H1 (cell line): ENCODE data around the gene PTPRD. TPM values are rescaled to one million over a fixed set of nuclear protein-coding genes. Genes with fewer than 3 reads are reported as not detected.
A peak's percentile ranks its signal among the peaks of the same experiment; 100 is the strongest.

Experiments used
- CTCF ChIA-PET: fragments of 300-600 bp; sonication (Branson Sonifier 250); formaldehyde crosslinking; loops from one replicate; lab custom pipeline; 2021; ENCODE audit not compliant: partially characterized antibody; lab: Charles Lee
- POLR2A ChIA-PET: fragments of 300-600 bp; sonication (Branson Sonifier 250); formaldehyde crosslinking; loops from one replicate; lab custom pipeline; 2021; ENCODE audit warnings: inconsistent platforms; ENCODE audit not compliant: partially characterized antibody; lab: Charles Lee
- DNase-seq, 2 experiments: peaks; one replicate each; pipeline versions ENCODE4 v3.0.0 to v3.0.0-alpha.2; 2010 to 2022; ENCODE audit warnings: low spot score in 2 of 2, low read depth in 1 of 2, mixed read lengths in 1 of 2
- FAIRE-seq: peaks from 2 replicates; lab custom pipeline; 2011; peaks lifted over from hg19 to GRCh38; lab: Jason Lieb, UNC
- H2AFZ ChIP-seq: 2 replicates; pipeline ENCODE4 v1.8.1; 2012; ENCODE audit warnings: low read length, inconsistent platforms
- H2AK5ac ChIP-seq: 2 replicates; pipeline ENCODE4 v1.6.1; 2013; ENCODE audit warnings: low read depth, low read length
- H2BK120ac ChIP-seq: replicated peaks from 2 replicates; pipeline ENCODE3; 2013; ENCODE audit warnings: low read depth, low read length, inconsistent platforms
- H2BK12ac ChIP-seq: 2 replicates; pipeline ENCODE4 v1.6.1; 2013; ENCODE audit warnings: low read depth, low read length
- H2BK15ac ChIP-seq: 2 replicates; pipeline ENCODE4 v1.6.1; 2013; ENCODE audit warnings: low read length
- H2BK20ac ChIP-seq: 2 replicates; pipeline ENCODE4 v1.6.1; 2013; ENCODE audit warnings: low read length
- H2BK5ac ChIP-seq: 2 replicates; pipeline ENCODE4 v1.6.1; 2013; ENCODE audit warnings: low read depth, low read length
- H3K14ac ChIP-seq: 2 replicates; pipeline ENCODE4 v1.6.1; 2013; ENCODE audit warnings: inconsistent platforms; ENCODE audit not compliant: insufficient read length
- H3K18ac ChIP-seq: 2 replicates; pipeline ENCODE4 v1.6.1; 2013; ENCODE audit warnings: low read length; ENCODE audit errors: extremely low read depth
- H3K23ac ChIP-seq: 2 replicates; pipeline ENCODE4 v1.6.1; 2013; ENCODE audit warnings: inconsistent platforms; ENCODE audit not compliant: insufficient read length
- H3K23me2 ChIP-seq: 2 replicates; pipeline ENCODE4 v1.6.1; 2013; ENCODE audit warnings: low read depth, low read length
- H3K27ac ChIP-seq: 2 replicates; pipeline ENCODE4 v1.6.1; 2011; ENCODE audit warnings: low read depth, low read length, inconsistent platforms
- H3K27me3 ChIP-seq, 4 experiments: replicated peaks in 1 of 4; 1 replicate in 1 of 4; 2 replicates in 3 of 4; pipeline versions ENCODE4 v1.6.1 to v1.8.1; 2011 to 2013; ENCODE audit warnings: low read length in 3 of 4, mild to moderate bottlenecking in 3 of 4, inconsistent platforms in 2 of 4, mixed read lengths in 2 of 4, moderate library complexity in 1 of 4; ENCODE audit not compliant: control insufficient read depth in 3 of 4, insufficient read depth in 3 of 4; ENCODE audit errors: extremely low read depth in 1 of 4
- H3K36me3 ChIP-seq, 4 experiments: 2 replicates each; pipeline versions ENCODE4 v1.6.1 to v1.8.1; 2011 to 2013; ENCODE audit warnings: mild to moderate bottlenecking in 4 of 4, low read length in 3 of 4, moderate library complexity in 2 of 4, control low read depth in 1 of 4, inconsistent platforms in 1 of 4; ENCODE audit not compliant: insufficient read depth in 4 of 4, control insufficient read depth in 2 of 4
- H3K4ac ChIP-seq: replicated peaks from 2 replicates; pipeline ENCODE3; 2013; ENCODE audit warnings: low read length, low read depth, mixed read lengths, inconsistent platforms; ENCODE audit not compliant: insufficient read length
- H3K4me1 ChIP-seq, 4 experiments: replicated peaks in 1 of 4; 1 replicate in 1 of 4; 2 replicates in 3 of 4; pipeline versions ENCODE4 v1.6.1 to v1.8.1; 2011 to 2013; ENCODE audit warnings: low read length in 3 of 4, inconsistent platforms in 2 of 4, mixed read lengths in 1 of 4; ENCODE audit not compliant: insufficient read depth in 4 of 4, control insufficient read depth in 3 of 4
- H3K4me2 ChIP-seq, 2 experiments: 2 replicates each; pipeline versions ENCODE4 v1.6.1 to v1.8.1; 2011 to 2013; ENCODE audit warnings: low read depth in 2 of 2, low read length in 2 of 2, control low read depth in 1 of 2, inconsistent platforms in 1 of 2, mild to moderate bottlenecking in 1 of 2; ENCODE audit not compliant: insufficient read depth in 1 of 2
- H3K4me3 ChIP-seq, 4 experiments: fragments of 200-600, 300-600 bp in 1 of 4; sonication (generic), shearing (Covaris generic), sonication (Bioruptor Twin) in 1 of 4; 2 replicates each; pipeline versions ENCODE4 v1.5.1 to v1.8.1; 2011 to 2016; ENCODE audit warnings: low read length in 4 of 4, low read depth in 3 of 4, control low read depth in 2 of 4, inconsistent platforms in 2 of 4, mild to moderate bottlenecking in 2 of 4, mixed read lengths in 1 of 4, moderate library complexity in 1 of 4; ENCODE audit not compliant: insufficient read depth in 2 of 4; ENCODE audit errors: extremely low read depth in 1 of 4
- H3K56ac ChIP-seq: replicated peaks from 2 replicates; pipeline ENCODE3; 2013; ENCODE audit warnings: low read depth, mild to moderate bottlenecking, mixed read lengths, low read length, inconsistent platforms; ENCODE audit not compliant: insufficient read length
- H3K79me1 ChIP-seq: 2 replicates; pipeline ENCODE4 v1.6.1; 2013; ENCODE audit warnings: low read depth, low read length, control low read depth
- H3K79me2 ChIP-seq, 2 experiments: 2 replicates each; pipeline versions ENCODE4 v1.6.1 to v1.8.1; 2012 to 2013; ENCODE audit warnings: low read length in 2 of 2, mild to moderate bottlenecking in 2 of 2, inconsistent platforms in 1 of 2; ENCODE audit not compliant: insufficient read depth in 2 of 2, control insufficient read depth in 1 of 2
- H3K9ac ChIP-seq, 4 experiments: replicated peaks in 1 of 4; 1 replicate in 1 of 4; 2 replicates in 3 of 4; pipeline versions ENCODE4 v1.6.1 to v1.8.1; 2011 to 2013; ENCODE audit warnings: low read depth in 3 of 4, low read length in 3 of 4, control low read depth in 2 of 4, mild to moderate bottlenecking in 2 of 4, moderate library complexity in 2 of 4, inconsistent platforms in 1 of 4; ENCODE audit errors: extremely low read depth in 1 of 4
- H3K9me3 ChIP-seq, 2 experiments: 2 replicates each; pipeline versions ENCODE4 v1.6.1 to v1.8.1; 2012 to 2013; ENCODE audit warnings: mild to moderate bottlenecking in 2 of 2, moderate library complexity in 2 of 2, control low read depth in 1 of 2, inconsistent platforms in 1 of 2, low read depth in 1 of 2, low read length in 1 of 2, mixed read lengths in 1 of 2; ENCODE audit not compliant: insufficient read depth in 2 of 2
- H4K20me1 ChIP-seq, 2 experiments: replicated peaks in 1 of 2; 2 replicates each; pipeline versions ENCODE3 to v1.8.1; 2011 to 2013; ENCODE audit warnings: inconsistent platforms in 2 of 2, low read length in 2 of 2, mild to moderate bottlenecking in 1 of 2; ENCODE audit not compliant: insufficient read depth in 2 of 2, control insufficient read depth in 1 of 2
- H4K5ac ChIP-seq: 2 replicates; pipeline ENCODE4 v1.6.1; 2013; ENCODE audit warnings: low read length, low read depth, mixed read lengths, inconsistent platforms; ENCODE audit not compliant: insufficient read length
- H4K8ac ChIP-seq: 2 replicates; pipeline ENCODE4 v1.8.0; 2013; ENCODE audit warnings: mild to moderate bottlenecking, moderate library complexity, low read length, inconsistent platforms; ENCODE audit not compliant: insufficient read depth; ENCODE audit errors: extremely low read depth
- H4K91ac ChIP-seq: replicated peaks from 2 replicates; pipeline ENCODE3; 2013; ENCODE audit warnings: low read length, mixed read lengths, inconsistent platforms; ENCODE audit not compliant: insufficient read length
- ASH2L ChIP-seq: fragments of 200-600, 300-600 bp; sonication (generic); IDR thresholded peaks from one replicate; pipeline ENCODE4 v1.7.1; 2017; ENCODE audit warnings: low read length
- CHD2 ChIP-seq: IDR thresholded peaks from 2 replicates; pipeline ENCODE4 v1.6.1; 2012; ENCODE audit warnings: low read length, improper control_type of control experiment
- GABPA ChIP-seq: IDR thresholded peaks from 2 replicates; pipeline ENCODE4 v1.6.1; 2011; ENCODE audit warnings: mild to moderate bottlenecking, low read length, moderate library complexity, borderline replicate concordance; ENCODE audit not compliant: insufficient read depth
- GTF2F1 ChIP-seq: IDR thresholded peaks from 2 replicates; pipeline ENCODE4 v1.6.1; 2012; ENCODE audit warnings: low read depth, low read length, improper control_type of control experiment, borderline replicate concordance
- RAD21 ChIP-seq, 2 experiments: IDR thresholded peaks in 1 of 2; conservative IDR thresholded peaks in 1 of 2; 2 replicates each; pipeline ENCODE4 v1.6.1; 2011; ENCODE audit warnings: low read depth in 2 of 2, low read length in 2 of 2, improper control_type of control experiment in 1 of 2, inconsistent platforms in 1 of 2, mild to moderate bottlenecking in 1 of 2, moderate library complexity in 1 of 2
- TEAD4 ChIP-seq: IDR thresholded peaks from 2 replicates; pipeline ENCODE4 v1.6.1; 2012; ENCODE audit warnings: low read depth, low read length, inconsistent platforms, mixed read lengths
- WGBS, 2 experiments: shearing (Covaris generic) in 1 of 2; methylation state at CpG; one replicate each; pipeline versions ENCODE4 v1.1.6 to v1.1.7; 2013 to 2015; ENCODE audit warnings: low lambda C conversion rate in 2 of 2, mixed read lengths in 2 of 2, inconsistent platforms in 1 of 2, low coverage in 1 of 2, missing lambda C conversion rate in 1 of 2; ENCODE audit not compliant: insufficient replicate concordance in 2 of 2, insufficient coverage in 1 of 2, insufficient read length in 1 of 2; ENCODE audit errors: extremely low coverage in 1 of 2, missing lambda C conversion rate in 1 of 2; 5-methylcytosine and 5-hydroxymethylcytosine counted together
- polyA plus RNA-seq, 7 experiments: library from polyadenylated mRNA; depleted of rRNA in 3 of 7; stranded (reverse) in 5 of 7; unstranded in 2 of 7; fragments of >200 nt in 5 of 7; fragments of 200-250 nt in 2 of 7; gene quantifications; 1 replicate in 5 of 7; 2 replicates in 1 of 7; 4 replicates in 1 of 7; pipeline versions ENCODE4 v1.2.1 to v1.2.3, GENCODE V29; 2011 to 2013; ENCODE audit warnings: missing spikeins in 2 of 7, mixed read lengths in 2 of 7
- total RNA-seq: library from RNA; stranded (reverse); fragmentation: NEBNext Ultra II Directional; extraction: Animal tissue kit (Norgen Biotek cat#: 25700); gene quantifications from 2 replicates; pipeline ENCODE4 v1.2.1, GENCODE V29; 2021

PTPRD gene
- total and polyA plus RNA-seq, 2 of the 8 experiments (the other 6 are each of a cell fraction or from before 2014, with no cell fraction given): 17.2 to 77.0 TPM

DNA sequence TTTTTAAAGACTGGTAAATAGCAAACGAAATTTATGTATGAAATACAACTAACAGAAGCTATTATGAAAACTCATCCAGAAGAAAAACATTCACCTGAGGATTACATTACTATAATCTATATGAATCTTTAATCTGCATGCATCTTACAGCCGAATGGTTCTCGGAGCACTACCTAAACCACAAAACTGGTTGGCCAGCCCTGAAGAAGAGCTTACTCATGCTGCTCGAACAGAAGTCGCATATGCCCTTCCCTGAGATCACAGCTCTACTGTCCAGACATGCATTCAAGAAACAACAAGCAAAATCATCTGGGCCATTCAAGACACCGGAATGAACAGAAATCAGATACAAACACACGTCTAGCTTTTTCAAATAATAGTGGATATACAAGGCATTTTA lies 1882.2 kb downstream of the PTPRD start:
- FAIRE-seq (no peak), DNase-seq (no peak)
- H3K23ac ChIP-seq: no peak overlapping the region
- no peak overlapping the region for H3K9ac ChIP-seq
- no peaks in the 10 kb centered on the region for H3K23me2 ChIP-seq
- H2BK15ac ChIP-seq: no peak overlapping the region
- H2BK20ac ChIP-seq: no peak overlapping the region
- no peak overlapping the region for H4K5ac ChIP-seq
- no peak overlapping the region for H2BK12ac ChIP-seq
- H4K91ac ChIP-seq: no peak overlapping the region
- H2BK5ac ChIP-seq: no peak overlapping the region
- no peak overlapping the region for H3K4me3 ChIP-seq
- no peak overlapping the region for H3K4ac ChIP-seq
- H3K79me2 ChIP-seq: no peaks in the 10 kb centered on the region
- CTCF ChIA-PET: interaction anchor here (0.8 kb wide), 1 partner anchor 57 kb away, joined by 3 read pairs; no protein-coding TSS in a partner anchor
- no peak overlapping the region for H3K56ac ChIP-seq
- 97% methylated on average over 7 of the region's 7 CpGs; no CpG with 5 or more reads in 1 of the 2 experiments for WGBS, 2 experiments
- H3K4me1 ChIP-seq: peaks cover 0 to 14% (median 10%) of the 10 kb centered on the region in 4 experiments; a peak in 5 of 7 replicates
- no peak overlapping the region for H2AFZ ChIP-seq
- no peaks in the 10 kb centered on the region for H3K27me3 ChIP-seq
- H4K20me1 ChIP-seq: no peaks in the 10 kb centered on the region
- H3K27ac ChIP-seq: no peak overlapping the region
- H3K36me3 ChIP-seq: no peaks in the 10 kb centered on the region
- no peak overlapping the region for H3K18ac ChIP-seq
- H3K9me3 ChIP-seq: no peaks in the 10 kb centered on the region
- POLR2A ChIA-PET: no interaction called here
- no peak overlapping the region for H3K4me2 ChIP-seq
- TF ChIP-seq GABPA (no peak), RAD21 (IDR thresholded peaks at IDR 0.05 in 1 of 2, conservative IDR thresholded peaks at IDR 0.05 in 1 of 2; ENCODE audit: low read depth in 2 of 2, low read length in 2 of 2) (no peak), GTF2F1 (no peak), CHD2 (no peak), ASH2L (no peak), TEAD4 (no peak)
- H4K8ac ChIP-seq: no peak overlapping the region
- no peak overlapping the region for H3K14ac ChIP-seq
- no peak overlapping the region for H2BK120ac ChIP-seq
- peak overlapping the region; percentile 54; the same call in 1 of the 2 replicates for H2AK5ac ChIP-seq
- H3K79me1 ChIP-seq: no peaks in the 10 kb centered on the region; the same call in 1 of the 2 replicates
